ENCODE data around the gene MTTP.

MTTP gene

GRCh38 chr4:99649778-99650177 lies 75.2 kb downstream of the MTTP start:
- no peak overlapping the region for H3K4me3 ChIP-seq (ENCODE audit: low read depth, low read length)
- H3K9me3 ChIP-seq (ENCODE audit: insufficient read depth, low read depth, low read length): peaks cover 2% of the 10 kb centered on the region
- no peak overlapping the region for H2BK12ac ChIP-seq (ENCODE audit: low read length)
- H2BK120ac ChIP-seq (ENCODE audit: insufficient read depth, low read length, poor library complexity): no peak overlapping the region
- H3K4me1 ChIP-seq (ENCODE audit: control insufficient read depth in 1 of 2, insufficient read depth in 2 of 2, low read length in 2 of 2): no peaks in the 10 kb centered on the region
- no peaks in the 10 kb centered on the region for H3K27me3 ChIP-seq (ENCODE audit: insufficient read depth, low read length)
- no peak overlapping the region for H3K27ac ChIP-seq (ENCODE audit: low read depth, low read length)
- no peak overlapping the region for H2BK5ac ChIP-seq (ENCODE audit: low read depth, low read length, poor library complexity)
- H3K18ac ChIP-seq (ENCODE audit: low read length): no peak overlapping the region
- no peak overlapping the region for H2AK5ac ChIP-seq (ENCODE audit: low read length)
- H3K9ac ChIP-seq (ENCODE audit: low read length): no peak overlapping the region
- no peaks in the 10 kb centered on the region for H3K36me3 ChIP-seq (ENCODE audit: control insufficient read depth in 1 of 2, insufficient read depth in 2 of 2, low read length in 2 of 2)
- no peaks in the 10 kb centered on the region for H3K79me2 ChIP-seq (ENCODE audit: control insufficient read depth, insufficient read depth, low read length, poor library complexity)
- H3K4ac ChIP-seq (ENCODE audit: low read depth, low read length): no peak overlapping the region
- H4K8ac ChIP-seq (ENCODE audit: low read depth, low read length): no peak overlapping the region
- WGBS (ENCODE audit: extremely low coverage, insufficient coverage, insufficient read length): no CpG with 5 or more reads among the region's 10 CpGs
- no peak overlapping the region for H4K91ac ChIP-seq (ENCODE audit: low read depth, low read length)
- DNase-seq: no peak
- H2AFZ ChIP-seq (ENCODE audit: insufficient read depth, low read length, poor library complexity): no peak overlapping the region
- no peak overlapping the region for H4K12ac ChIP-seq (ENCODE audit: low read depth, low read length)
- H3K23ac ChIP-seq (ENCODE audit: low read length): no peak overlapping the region
- H3K4me2 ChIP-seq (ENCODE audit: low read length): no peak overlapping the region
- H3K14ac ChIP-seq (ENCODE audit: low read length): no peak overlapping the region
- no peaks in the 10 kb centered on the region for H3K79me1 ChIP-seq (ENCODE audit: low read length)

- Histone ChIP-seq H3K9ac (ENCODE audit: low read length) (no peak overlapping the region), H3K27me3 (ENCODE audit: insufficient read depth, low read length) (no peaks in the 10 kb centered on the region), H3K79me1 (ENCODE audit: low read length) (no peaks in the 10 kb centered on the region), H3K4me1 (ENCODE audit: control insufficient read depth in 1 of 2, insufficient read depth in 2 of 2, low read length in 2 of 2) (no peaks in the 10 kb centered on the region), H4K91ac (ENCODE audit: low read depth, low read length) (no peak overlapping the region), H2AFZ (ENCODE audit: insufficient read depth, low read length, poor library complexity) (no peak overlapping the region), H2AK5ac (ENCODE audit: low read length) (no peak overlapping the region), H3K9me3 (ENCODE audit: insufficient read depth, low read depth, low read length) (peaks cover 2% of the 10 kb centered on the region), H3K23ac (ENCODE audit: low read length) (no peak overlapping the region), H2BK5ac (ENCODE audit: low read depth, low read length, poor library complexity) (no peak overlapping the region), H3K14ac (ENCODE audit: low read length) (no peak overlapping the region), H3K4me2 (ENCODE audit: low read length) (no peak overlapping the region), H2BK120ac (ENCODE audit: insufficient read depth, low read length, poor library complexity) (no peak overlapping the region), H3K27ac (ENCODE audit: low read depth, low read length) (no peak overlapping the region), H3K4me3 (ENCODE audit: low read depth, low read length) (no peak overlapping the region), H4K12ac (ENCODE audit: low read depth, low read length) (no peak overlapping the region), H2BK12ac (ENCODE audit: low read length) (no peak overlapping the region), H4K8ac (ENCODE audit: low read depth, low read length) (no peak overlapping the region), H3K18ac (ENCODE audit: low read length) (no peak overlapping the region), H3K79me2 (ENCODE audit: control insufficient read depth, insufficient read depth, low read length, poor library complexity) (no peaks in the 10 kb centered on the region), H3K4ac (ENCODE audit: low read depth, low read length) (no peak overlapping the region), H3K36me3 (ENCODE audit: control insufficient read depth in 1 of 2, insufficient read depth in 2 of 2, low read length in 2 of 2) (no peaks in the 10 kb centered on the region)
- no CpG with 5 or more reads among the region's 18 CpGs for WGBS (ENCODE audit: extremely low coverage, insufficient coverage, insufficient read length)
- DNase-seq: no peak
These were observed 76.6 kb downstream of the MTTP start for GRCh38 chr4:99651016-99651769.

GRCh38 chr4:99651811-99652485 lies 77.3 kb downstream of the MTTP start:
- Histone ChIP-seq H3K79me2 (ENCODE audit: control insufficient read depth, insufficient read depth, low read length, poor library complexity) (no peaks in the 10 kb centered on the region), H2BK120ac (ENCODE audit: insufficient read depth, low read length, poor library complexity) (no peak overlapping the region), H2AFZ (ENCODE audit: insufficient read depth, low read length, poor library complexity) (no peak overlapping the region), H3K79me1 (ENCODE audit: low read length) (no peaks in the 10 kb centered on the region), H3K4me2 (ENCODE audit: low read length) (no peak overlapping the region), H4K8ac (ENCODE audit: low read depth, low read length) (no peak overlapping the region), H3K27ac (ENCODE audit: low read depth, low read length) (no peak overlapping the region), H2AK5ac (ENCODE audit: low read length) (no peak overlapping the region), H3K14ac (ENCODE audit: low read length) (no peak overlapping the region), H2BK12ac (ENCODE audit: low read length) (no peak overlapping the region), H3K9ac (ENCODE audit: low read length) (no peak overlapping the region), H4K12ac (ENCODE audit: low read depth, low read length) (no peak overlapping the region), H3K4me3 (ENCODE audit: low read depth, low read length) (no peak overlapping the region), H3K4ac (ENCODE audit: low read depth, low read length) (no peak overlapping the region), H3K4me1 (ENCODE audit: control insufficient read depth in 1 of 2, insufficient read depth in 2 of 2, low read length in 2 of 2) (no peaks in the 10 kb centered on the region), H4K91ac (ENCODE audit: low read depth, low read length) (no peak overlapping the region), H3K27me3 (ENCODE audit: insufficient read depth, low read length) (no peaks in the 10 kb centered on the region), H3K23ac (ENCODE audit: low read length) (no peak overlapping the region), H3K36me3 (ENCODE audit: control insufficient read depth in 1 of 2, insufficient read depth in 2 of 2, low read length in 2 of 2) (no peaks in the 10 kb centered on the region), H3K9me3 (ENCODE audit: insufficient read depth, low read depth, low read length) (peaks cover 2% of the 10 kb centered on the region), H2BK5ac (ENCODE audit: low read depth, low read length, poor library complexity) (no peak overlapping the region), H3K18ac (ENCODE audit: low read length) (no peak overlapping the region)
- no peak for DNase-seq
- WGBS (ENCODE audit: extremely low coverage, insufficient coverage, insufficient read length): no CpG with 5 or more reads among the region's 49 CpGs

GRCh38 chr4:99652596-99653436 lies 78.2 kb downstream of the MTTP start:
- no peak overlapping the region for H2BK5ac ChIP-seq (ENCODE audit: low read depth, low read length, poor library complexity)
- H4K8ac ChIP-seq (ENCODE audit: low read depth, low read length): no peak overlapping the region
- no peak overlapping the region for H2AK5ac ChIP-seq (ENCODE audit: low read length)
- no peaks in the 10 kb centered on the region for H3K27me3 ChIP-seq (ENCODE audit: insufficient read depth, low read length)
- H3K18ac ChIP-seq (ENCODE audit: low read length): no peak overlapping the region
- H4K91ac ChIP-seq (ENCODE audit: low read depth, low read length): no peak overlapping the region
- H3K4me1 ChIP-seq (ENCODE audit: control insufficient read depth in 1 of 2, insufficient read depth in 2 of 2, low read length in 2 of 2): no peaks in the 10 kb centered on the region
- no peak overlapping the region for H3K23ac ChIP-seq (ENCODE audit: low read length)
- no peak overlapping the region for H3K4me3 ChIP-seq (ENCODE audit: low read depth, low read length)
- no peaks in the 10 kb centered on the region for H3K79me1 ChIP-seq (ENCODE audit: low read length)
- H3K79me2 ChIP-seq (ENCODE audit: control insufficient read depth, insufficient read depth, low read length, poor library complexity): no peaks in the 10 kb centered on the region
- H2AFZ ChIP-seq (ENCODE audit: insufficient read depth, low read length, poor library complexity): no peak overlapping the region
- H3K4me2 ChIP-seq (ENCODE audit: low read length): no peak overlapping the region
- no peak overlapping the region for H3K14ac ChIP-seq (ENCODE audit: low read length)
- H4K12ac ChIP-seq (ENCODE audit: low read depth, low read length): no peak overlapping the region
- DNase-seq: no peak
- no CpG with 5 or more reads among the region's 43 CpGs for WGBS (ENCODE audit: extremely low coverage, insufficient coverage, insufficient read length)
- H2BK120ac ChIP-seq (ENCODE audit: insufficient read depth, low read length, poor library complexity): no peak overlapping the region
- no peak overlapping the region for H3K4ac ChIP-seq (ENCODE audit: low read depth, low read length)
- no peaks in the 10 kb centered on the region for H3K36me3 ChIP-seq (ENCODE audit: control insufficient read depth in 1 of 2, insufficient read depth in 2 of 2, low read length in 2 of 2)
- no peak overlapping the region for H3K27ac ChIP-seq (ENCODE audit: low read depth, low read length)
- H3K9ac ChIP-seq (ENCODE audit: low read length): no peak overlapping the region
- peaks cover 2% of the 10 kb centered on the region for H3K9me3 ChIP-seq (ENCODE audit: insufficient read depth, low read depth, low read length)
- no peak overlapping the region for H2BK12ac ChIP-seq (ENCODE audit: low read length)
